ENCODE data around the gene TMEM154. TPM values are rescaled to one million over a fixed set of nuclear protein-coding genes. Genes with fewer than 3 reads are reported as not detected.

The TMEM154 gene
- total and polyA plus RNA-seq, 2 experiments from 2014 or later: 0.36 to 1.7 TPM

DNA sequence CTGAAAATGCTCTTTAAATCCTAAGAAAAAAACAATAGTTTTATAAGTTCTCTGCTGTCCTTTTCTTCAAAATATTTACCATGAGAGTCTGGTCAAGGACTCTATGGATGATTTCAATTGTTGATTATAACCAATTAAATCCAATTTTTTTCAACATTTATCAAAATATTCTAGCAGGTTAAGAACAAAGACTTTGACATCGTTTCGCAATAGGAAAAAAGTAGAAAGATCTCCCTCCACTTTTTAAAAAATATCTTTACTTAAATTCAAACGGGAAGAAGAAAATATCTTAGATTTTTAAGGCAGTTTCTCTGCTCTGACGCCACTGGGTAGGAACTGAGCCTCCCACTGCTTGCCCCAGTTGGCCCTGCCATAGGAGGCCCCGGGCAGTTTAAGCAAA, 44.7 kb upstream of the TMEM154 start:
- Histone ChIP-seq H2AFZ (no peak overlapping the region), H3K4me3 (no peak overlapping the region), H3K27me3 (no peaks in the 10 kb centered on the region), H3K4me1 (ENCODE audit: insufficient read depth) (peaks cover 5% of the 10 kb centered on the region), H3K79me2 (no peaks in the 10 kb centered on the region), H3K9me2 (replicated peaks; ENCODE audit: insufficient read depth) (no peaks in the 10 kb centered on the region), H3K36me3 (replicated peaks; ENCODE audit: insufficient read depth, low read depth) (no peaks in the 10 kb centered on the region), H3K27ac (no peak overlapping the region), H3K4me2 (no peak overlapping the region), H4K20me1 (ENCODE audit: insufficient read depth, poor library complexity, severe bottlenecking) (no peaks in the 10 kb centered on the region), H3K9me3 (ENCODE audit: low read depth) (no peaks in the 10 kb centered on the region)
- 76% methylated on average over 5 of the region's 5 CpGs for WGBS (ENCODE audit: low lambda C conversion rate, missing lambda C conversion rate)
- no peak for DNase-seq (ENCODE audit: low spot score)
- TF ChIP-seq, protein P1, sequence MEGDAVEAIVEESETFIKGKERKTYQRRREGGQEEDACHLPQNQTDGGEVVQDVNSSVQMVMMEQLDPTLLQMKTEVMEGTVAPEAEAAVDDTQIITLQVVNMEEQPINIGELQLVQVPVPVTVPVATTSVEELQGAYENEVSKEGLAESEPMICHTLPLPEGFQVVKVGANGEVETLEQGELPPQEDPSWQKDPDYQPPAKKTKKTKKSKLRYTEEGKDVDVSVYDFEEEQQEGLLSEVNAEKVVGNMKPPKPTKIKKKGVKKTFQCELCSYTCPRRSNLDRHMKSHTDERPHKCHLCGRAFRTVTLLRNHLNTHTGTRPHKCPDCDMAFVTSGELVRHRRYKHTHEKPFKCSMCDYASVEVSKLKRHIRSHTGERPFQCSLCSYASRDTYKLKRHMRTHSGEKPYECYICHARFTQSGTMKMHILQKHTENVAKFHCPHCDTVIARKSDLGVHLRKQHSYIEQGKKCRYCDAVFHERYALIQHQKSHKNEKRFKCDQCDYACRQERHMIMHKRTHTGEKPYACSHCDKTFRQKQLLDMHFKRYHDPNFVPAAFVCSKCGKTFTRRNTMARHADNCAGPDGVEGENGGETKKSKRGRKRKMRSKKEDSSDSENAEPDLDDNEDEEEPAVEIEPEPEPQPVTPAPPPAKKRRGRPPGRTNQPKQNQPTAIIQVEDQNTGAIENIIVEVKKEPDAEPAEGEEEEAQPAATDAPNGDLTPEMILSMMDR (IDR thresholded peaks at IDR 0.05; ENCODE audit: poor library complexity): no peak
- TF ChIP-seq EZH2phosphoT487 (IDR thresholded peaks at IDR 0.05; ENCODE audit: low read depth, severe bottlenecking, unreplicated experiment): no peak
- TF ChIP-seq EZH2 (IDR thresholded peaks at IDR 0.05; ENCODE audit: borderline replicate concordance): no peak

DNA sequence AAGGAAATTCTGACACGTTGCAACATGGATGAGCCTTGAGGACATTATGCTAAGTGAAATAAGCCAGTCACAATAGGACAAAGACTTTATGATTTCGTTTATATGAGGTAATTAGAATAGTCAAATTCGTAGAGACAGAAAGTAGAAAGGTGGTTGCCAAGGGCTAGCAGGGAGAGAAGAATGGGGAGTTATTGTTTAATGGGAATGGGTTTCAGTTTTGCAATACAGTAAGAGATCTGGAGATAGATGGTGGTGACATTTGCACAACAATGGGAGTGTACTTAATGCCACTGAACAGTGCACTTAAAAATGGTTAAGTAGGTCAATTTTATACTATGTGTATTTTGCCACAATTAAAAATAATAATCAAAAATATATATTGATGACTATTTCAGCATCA, 43.4 kb upstream of the TMEM154 start:
- Histone ChIP-seq H3K4me2 (no peak overlapping the region), H3K79me2 (no peaks in the 10 kb centered on the region), H4K20me1 (ENCODE audit: insufficient read depth, poor library complexity, severe bottlenecking) (no peaks in the 10 kb centered on the region), H2AFZ (no peak overlapping the region), H3K36me3 (replicated peaks; ENCODE audit: insufficient read depth, low read depth) (no peaks in the 10 kb centered on the region), H3K9me2 (replicated peaks; ENCODE audit: insufficient read depth) (no peaks in the 10 kb centered on the region), H3K9me3 (ENCODE audit: low read depth) (no peaks in the 10 kb centered on the region), H3K4me3 (no peak overlapping the region), H3K4me1 (ENCODE audit: insufficient read depth) (peaks cover 8% of the 10 kb centered on the region), H3K27me3 (no peaks in the 10 kb centered on the region), H3K27ac (no peak overlapping the region)
- TF ChIP-seq, protein P1 (IDR thresholded peaks at IDR 0.05; ENCODE audit: poor library complexity): no peak
- no peak for TF ChIP-seq EZH2 (IDR thresholded peaks at IDR 0.05; ENCODE audit: borderline replicate concordance)
- TF ChIP-seq EZH2phosphoT487 (IDR thresholded peaks at IDR 0.05; ENCODE audit: low read depth, severe bottlenecking, unreplicated experiment): no peak
- WGBS (ENCODE audit: low lambda C conversion rate, missing lambda C conversion rate): 83% methylated on average over 3 of the region's 3 CpGs
- no peak for DNase-seq (ENCODE audit: low spot score)

DNA sequence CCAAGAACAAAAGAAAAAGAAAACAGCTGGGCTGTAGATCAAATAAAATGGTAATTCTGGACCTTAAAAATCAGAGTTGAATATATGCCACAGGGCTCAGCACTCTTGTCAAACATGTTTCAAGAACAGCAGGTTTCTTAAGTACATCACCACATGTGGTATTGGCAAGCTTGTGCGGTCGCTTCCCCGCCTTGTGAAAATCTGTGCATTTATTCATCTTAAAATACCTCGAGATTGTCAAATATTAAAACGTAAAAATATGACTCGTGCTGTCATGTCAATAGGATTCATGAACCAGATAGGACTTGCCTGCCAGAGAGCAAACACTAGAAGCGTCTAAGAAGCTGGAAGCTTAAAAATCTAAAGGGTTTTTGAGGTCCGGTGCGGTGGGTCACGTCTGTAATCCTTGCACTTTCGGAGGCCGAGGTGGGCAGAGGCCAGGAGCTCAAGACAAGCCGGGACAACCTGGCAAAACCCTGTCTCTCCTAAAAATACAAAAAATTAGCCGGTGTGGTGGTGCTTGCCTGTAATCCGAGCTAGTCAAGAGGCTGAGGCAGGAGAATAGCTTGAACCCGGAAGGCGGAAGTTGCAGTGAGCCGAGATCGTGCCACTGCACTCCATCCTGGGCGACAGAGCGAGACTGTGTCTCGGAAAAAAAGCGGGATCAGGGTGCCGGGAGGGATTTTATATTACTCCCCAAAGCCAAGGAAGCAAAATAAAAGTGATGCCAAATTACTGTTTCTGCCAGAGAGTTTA, 40.2 kb upstream of the TMEM154 start:
- H3K79me2 ChIP-seq: no peaks in the 10 kb centered on the region
- no peak overlapping the region for H3K27ac ChIP-seq
- H3K4me1 ChIP-seq (ENCODE audit: insufficient read depth): peaks cover 8% of the 10 kb centered on the region
- H3K4me2 ChIP-seq: no peak overlapping the region
- no peaks in the 10 kb centered on the region for H3K9me2 ChIP-seq (replicated peaks; ENCODE audit: insufficient read depth)
- no peaks in the 10 kb centered on the region for H4K20me1 ChIP-seq (ENCODE audit: insufficient read depth, poor library complexity, severe bottlenecking)
- H3K9me3 ChIP-seq (ENCODE audit: low read depth): no peaks in the 10 kb centered on the region
- no peaks in the 10 kb centered on the region for H3K27me3 ChIP-seq
- H2AFZ ChIP-seq: no peak overlapping the region
- no peaks in the 10 kb centered on the region for H3K36me3 ChIP-seq (replicated peaks; ENCODE audit: insufficient read depth, low read depth)
- 79% methylated on average over 24 of the region's 24 CpGs for WGBS (ENCODE audit: low lambda C conversion rate, missing lambda C conversion rate)
- no peak for DNase-seq (ENCODE audit: low spot score)
- no peak overlapping the region for H3K4me3 ChIP-seq
- TF ChIP-seq EZH2 (IDR thresholded peaks at IDR 0.05; ENCODE audit: borderline replicate concordance) (no peak), EZH2phosphoT487 (IDR thresholded peaks at IDR 0.05; ENCODE audit: low read depth, severe bottlenecking, unreplicated experiment) (no peak)
- TF ChIP-seq, protein P1 (IDR thresholded peaks at IDR 0.05; ENCODE audit: poor library complexity): no peak

All from hepatocyte (in vitro differentiated cells).